Naive thymus-derived CD4-positive, alpha-beta T cell (primary cell): ENCODE data around the gene TSPYL4. TPM values are rescaled to one million over a fixed set of nuclear protein-coding genes. Genes with fewer than 3 reads are reported as not detected.
A peak's percentile ranks its signal among the peaks of the same experiment; 100 is the strongest.

ENCODE experiments used
- ATAC-seq: fragments of 150-1000 bp; cut with Tn5 transposase; 2 replicates; pipeline ENCODE4 v1.10.0; 2021; ENCODE audit warnings: mild to moderate bottlenecking, moderate library complexity
- CTCF ChIA-PET: fragments of 350-600 bp; sonication (Branson Sonifier 250); formaldehyde crosslinking; loops from one replicate; lab custom pipeline; 2021; ENCODE audit warnings: antibody characterized with exemption; lab: Charles Lee
- POLR2A ChIA-PET: fragments of 350-600 bp; sonication (Branson Sonifier 250); formaldehyde crosslinking; loops from one replicate; lab custom pipeline; 2021; ENCODE audit warnings: antibody characterized with exemption, inconsistent platforms; lab: Charles Lee
- DNase-seq, 9 donors: peaks; one replicate each; pipeline versions ENCODE4 v3.0.0 to v3.0.0-alpha.2; 2020 to 2022; ENCODE audit warnings: mixed read lengths in 1 of 9
- H3K27ac ChIP-seq: one replicate; pipeline ENCODE4 v1.7.0; 2013; ENCODE audit warnings: mild to moderate bottlenecking, low read depth, low read length, moderate library complexity
- H3K27me3 ChIP-seq, 2 donors: one replicate each; pipeline ENCODE4 v1.7.0; 2013; ENCODE audit warnings: low read length in 2 of 2, mild to moderate bottlenecking in 2 of 2, moderate library complexity in 2 of 2; ENCODE audit not compliant: control insufficient read depth in 2 of 2, insufficient read depth in 2 of 2
- H3K36me3 ChIP-seq, 3 experiments: 1 replicate in 2 of 3; 2 replicates in 1 of 3; pipeline ENCODE4 v1.7.0; 2013; ENCODE audit warnings: low read length in 3 of 3, mild to moderate bottlenecking in 3 of 3, moderate library complexity in 1 of 3; ENCODE audit not compliant: insufficient read depth in 3 of 3, control insufficient read depth in 2 of 3
- H3K4me1 ChIP-seq, 2 donors: one replicate each; pipeline ENCODE4 v1.7.0; 2013; ENCODE audit warnings: low read length in 2 of 2, mild to moderate bottlenecking in 2 of 2, moderate library complexity in 1 of 2; ENCODE audit not compliant: control insufficient read depth in 2 of 2, insufficient read depth in 2 of 2
- H3K4me3 ChIP-seq: 2 replicates; pipeline ENCODE4 v1.7.0; 2013; ENCODE audit warnings: mild to moderate bottlenecking, low read length
- H3K9me3 ChIP-seq, 3 experiments: 1 replicate in 2 of 3; 2 replicates in 1 of 3; pipeline ENCODE4 v1.7.0; 2013; ENCODE audit warnings: low read length in 3 of 3; ENCODE audit not compliant: control insufficient read depth in 2 of 3
- H3K27ac Mint-ChIP-seq, 9 donors: one replicate each; pipeline ENCODE4 v1.8.0; 2020 to 2022; ENCODE audit warnings: mixed read lengths in 9 of 9, mild to moderate bottlenecking in 8 of 9, moderate library complexity in 5 of 9, inconsistent platforms in 2 of 9
- H3K27me3 Mint-ChIP-seq, 5 donors: one replicate each; pipeline ENCODE4 v1.8.0; 2021 to 2022; ENCODE audit warnings: mixed read lengths in 5 of 5, mild to moderate bottlenecking in 1 of 5
- H3K36me3 Mint-ChIP-seq, 5 donors: one replicate each; pipeline ENCODE4 v1.8.0; 2020 to 2022; ENCODE audit warnings: mixed read lengths in 5 of 5, mild to moderate bottlenecking in 3 of 5, inconsistent platforms in 1 of 5
- H3K4me1 Mint-ChIP-seq, 7 donors: one replicate each; pipeline ENCODE4 v1.8.0; 2020 to 2022; ENCODE audit warnings: mixed read lengths in 7 of 7, mild to moderate bottlenecking in 3 of 7, inconsistent platforms in 1 of 7
- H3K4me3 Mint-ChIP-seq, 10 donors: one replicate each; pipeline ENCODE4 v1.8.0; 2020 to 2022; ENCODE audit warnings: mild to moderate bottlenecking in 10 of 10, mixed read lengths in 10 of 10, moderate library complexity in 6 of 10, inconsistent platforms in 2 of 10
- H3K9me3 Mint-ChIP-seq, 11 donors: one replicate each; pipeline ENCODE4 v1.8.0; 2020 to 2022; ENCODE audit warnings: mixed read lengths in 11 of 11, mild to moderate bottlenecking in 4 of 11, inconsistent platforms in 1 of 11, moderate library complexity in 1 of 11
- intact Hi-C, 2 donors: fragments of 100-400 bp; cut with micrococcal nuclease; formaldehyde crosslinking; loops; one replicate each; pipeline ENCODE4 v1.15.1; 2023
- polyA plus RNA-seq, 2 donors: library from polyadenylated mRNA; unstranded; fragments of 300-500 nt; fragmentation: Illumina TruSeq; gene quantifications; one replicate each; pipeline ENCODE4 v1.2.3, GENCODE V29; 2021
- total RNA-seq, 6 experiments: library from RNA in 5 of 6; stranded (reverse) in 5 of 6; gene quantifications; 1 replicate in 5 of 6; 2 replicates in 1 of 6; pipeline ENCODE4 v1.2.3 and lab custom pipeline; 2021 to 2026

The TSPYL4 gene
- total and polyA plus RNA-seq, 7 experiments from 2014 or later: 9.7 to 58.2 (median 21.5) TPM

DNA sequence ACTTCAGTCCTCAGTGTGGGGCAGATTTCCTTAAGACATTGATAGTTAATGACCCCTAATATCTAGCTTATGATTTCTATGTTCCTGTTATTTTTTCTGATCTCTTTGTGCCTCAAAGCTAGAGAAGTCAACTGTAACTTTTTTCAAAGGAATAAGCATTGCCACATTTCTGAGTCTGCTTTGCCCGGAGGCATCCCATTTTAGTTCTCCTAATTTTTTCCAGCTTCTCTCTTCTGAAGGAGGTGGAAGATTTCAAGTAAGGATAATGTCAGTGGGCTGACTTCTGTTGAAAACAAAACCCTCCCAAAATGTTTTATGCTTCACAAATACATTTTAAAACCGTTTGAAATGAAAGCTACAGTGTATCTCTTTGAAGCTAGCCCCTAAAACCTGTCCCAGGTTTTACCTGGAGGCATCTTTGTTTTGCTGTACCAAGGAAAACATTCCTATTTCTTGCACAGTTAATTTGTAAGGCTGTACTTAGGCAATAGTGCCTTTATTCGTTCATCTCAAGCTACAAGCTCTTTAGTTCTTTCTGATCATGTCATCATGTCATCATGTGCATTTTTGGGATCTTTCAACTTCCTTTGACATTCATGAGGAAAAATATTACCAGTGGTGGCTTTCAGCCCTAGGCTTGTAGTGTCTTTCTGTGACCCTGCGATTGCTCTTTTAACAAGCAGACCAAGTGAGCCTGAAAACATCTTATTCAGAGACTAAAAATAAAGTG is 45.7 kb downstream of the TSPYL4 start:
- no peaks in the 10 kb centered on the region for H3K36me3 ChIP-seq
- H3K27ac ChIP-seq: no peak overlapping the region
- Mint-ChIP-seq H3K27me3 (no peaks in the 10 kb centered on the region), H3K9me3 (no peaks in the 10 kb centered on the region), H3K27ac (peak overlapping the region in 2 of 9 donors; percentile 8 to 41), H3K36me3 (peaks cover 0 to 7% (median 0%) of the 10 kb centered on the region in 5 donors), H3K4me3 (no peak overlapping the region), H3K4me1 (peaks cover 0 to 4% (median 0%) of the 10 kb centered on the region in 7 donors)
- H3K9me3 ChIP-seq: no peaks in the 10 kb centered on the region
- no peaks in the 10 kb centered on the region for H3K4me1 ChIP-seq
- DNase-seq (no peak), ATAC-seq (no peak)
- CTCF ChIA-PET: no interaction called here
- intact Hi-C loops: no loop called here
- no peaks in the 10 kb centered on the region for H3K27me3 ChIP-seq
- POLR2A ChIA-PET: no interaction called here
- H3K4me3 ChIP-seq: no peak overlapping the region

DNA sequence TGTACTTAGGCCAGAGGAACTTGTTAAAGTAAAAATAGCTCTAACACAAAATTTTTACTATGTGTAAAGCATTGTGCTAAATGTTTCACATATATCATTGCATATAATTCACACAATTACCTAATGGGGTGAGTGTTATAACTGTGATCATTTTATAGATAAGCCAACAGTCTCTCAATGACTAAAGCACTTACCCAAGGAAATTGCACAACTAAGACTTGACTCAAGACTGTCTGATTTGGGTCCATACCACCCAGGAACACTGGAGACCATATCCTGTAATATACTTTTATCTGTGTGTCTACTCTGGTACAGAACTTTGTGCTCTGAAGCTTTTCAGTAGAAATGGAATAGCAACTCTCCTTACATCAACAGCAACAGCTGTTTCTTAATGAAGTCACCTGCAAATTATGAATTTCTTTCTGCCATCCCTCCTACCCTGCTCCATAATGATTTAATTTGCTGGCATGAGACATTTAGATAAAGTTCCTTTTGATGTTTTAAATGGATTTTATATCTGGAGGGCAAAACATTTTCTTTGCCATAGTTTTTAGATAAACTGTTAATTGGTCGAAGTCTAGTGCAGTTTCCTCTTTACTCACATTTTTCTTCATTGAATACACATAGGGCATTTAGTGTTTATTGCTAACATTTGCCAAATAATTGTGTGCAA is 47.5 kb downstream of the TSPYL4 start:
- H3K36me3 ChIP-seq: no peaks in the 10 kb centered on the region
- no peak for DNase-seq
- CTCF ChIA-PET: interaction anchor here (0.9 to 1.0 kb wide), 2 partner anchors 12 to 52 kb away, joined by 3 read pairs; no protein-coding TSS in a partner anchor
- peaks cover 0 to 4% (median 0%) of the 10 kb centered on the region in 5 donors for H3K36me3 Mint-ChIP-seq
- peaks cover 0 to 4% (median 0%) of the 10 kb centered on the region in 7 donors for H3K4me1 Mint-ChIP-seq
- H3K27ac Mint-ChIP-seq: no peak overlapping the region
- no peak overlapping the region for H3K4me3 ChIP-seq
- POLR2A ChIA-PET: no interaction called here
- peak; percentile 22 for ATAC-seq
- intact Hi-C loops: no loop called here
- H3K9me3 Mint-ChIP-seq: no peaks in the 10 kb centered on the region
- H3K27me3 Mint-ChIP-seq: no peaks in the 10 kb centered on the region
- H3K27me3 ChIP-seq: no peaks in the 10 kb centered on the region
- H3K4me1 ChIP-seq: no peaks in the 10 kb centered on the region
- H3K4me3 Mint-ChIP-seq: no peak overlapping the region
- no peaks in the 10 kb centered on the region for H3K9me3 ChIP-seq
- H3K27ac ChIP-seq: no peak overlapping the region

DNA sequence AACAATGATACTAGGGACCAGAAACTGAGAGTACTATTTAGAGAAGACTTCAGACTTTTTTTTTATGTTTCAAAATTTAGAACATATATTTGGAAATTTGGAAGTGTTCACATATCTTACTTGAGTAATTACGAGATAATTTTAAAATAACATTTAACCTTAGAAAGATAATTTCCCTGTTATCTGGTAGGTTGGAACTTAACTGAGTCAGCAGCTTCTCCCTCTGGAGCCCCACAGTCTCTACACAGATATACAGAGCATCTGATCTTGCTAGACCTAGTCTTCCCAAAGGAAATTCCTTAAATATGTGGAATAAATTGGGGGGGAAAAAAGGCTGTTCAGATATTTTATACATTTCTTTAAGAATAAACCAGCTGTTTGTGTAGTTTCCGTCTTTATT is 48.6 kb downstream of the TSPYL4 start:
- Mint-ChIP-seq H3K9me3 (no peaks in the 10 kb centered on the region), H3K4me3 (no peak overlapping the region), H3K27me3 (no peaks in the 10 kb centered on the region), H3K4me1 (peaks cover 0 to 5% (median 0%) of the 10 kb centered on the region in 7 donors), H3K27ac (peak overlapping the region in 1 of 9 donors; percentile 71), H3K36me3 (peaks cover 0 to 9% (median 0%) of the 10 kb centered on the region in 5 donors)
- no peak for ATAC-seq
- no peaks in the 10 kb centered on the region for H3K4me1 ChIP-seq
- no peak overlapping the region for H3K27ac ChIP-seq
- H3K36me3 ChIP-seq: no peaks in the 10 kb centered on the region
- H3K9me3 ChIP-seq: no peaks in the 10 kb centered on the region
- no peak overlapping the region for H3K4me3 ChIP-seq
- ChIA-PET POLR2A (no interaction called here), CTCF (interaction anchor here (0.6 kb wide), 1 partner anchor 63 kb away, joined by 3 read pairs; no protein-coding TSS in a partner anchor)
- DNase-seq: no peak
- no peaks in the 10 kb centered on the region for H3K27me3 ChIP-seq
- intact Hi-C loops: no loop called here

DNA sequence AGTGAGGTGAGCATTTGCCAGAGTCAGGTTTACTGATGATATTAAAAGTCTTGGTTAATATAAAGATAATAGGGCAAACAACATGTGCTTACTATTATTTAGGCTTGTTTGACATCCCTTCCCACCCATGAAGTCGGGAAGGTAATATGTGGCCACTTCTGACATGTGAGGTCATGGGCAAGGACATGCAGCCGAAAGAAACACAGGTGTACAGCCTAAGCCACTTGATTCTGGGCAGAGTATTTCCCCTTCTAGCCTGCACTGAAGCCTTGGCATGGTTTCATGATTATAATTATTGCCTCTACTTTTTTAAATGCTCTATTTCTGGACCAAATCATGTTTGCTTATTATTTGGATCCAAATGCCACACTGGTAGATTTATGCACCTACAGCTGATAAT is 52.3 kb downstream of the TSPYL4 start:
- H3K27ac ChIP-seq: no peak overlapping the region
- H3K4me3 Mint-ChIP-seq: no peak overlapping the region
- H3K4me3 ChIP-seq: no peak overlapping the region
- no peaks in the 10 kb centered on the region for H3K9me3 Mint-ChIP-seq
- intact Hi-C loops: no loop called here
- ChIA-PET POLR2A (no interaction called here), CTCF (no interaction called here)
- H3K27me3 ChIP-seq: no peaks in the 10 kb centered on the region
- H3K36me3 ChIP-seq: no peaks in the 10 kb centered on the region
- no peak for ATAC-seq
- peaks cover 0 to 23% (median 7%) of the 10 kb centered on the region in 5 donors for H3K36me3 Mint-ChIP-seq
- H3K27ac Mint-ChIP-seq: no peak overlapping the region
- H3K27me3 Mint-ChIP-seq: no peaks in the 10 kb centered on the region
- no peak for DNase-seq
- H3K9me3 ChIP-seq: no peaks in the 10 kb centered on the region
- H3K4me1 Mint-ChIP-seq: peaks cover 0 to 5% (median 2%) of the 10 kb centered on the region in 7 donors
- H3K4me1 ChIP-seq: no peaks in the 10 kb centered on the region

DNA sequence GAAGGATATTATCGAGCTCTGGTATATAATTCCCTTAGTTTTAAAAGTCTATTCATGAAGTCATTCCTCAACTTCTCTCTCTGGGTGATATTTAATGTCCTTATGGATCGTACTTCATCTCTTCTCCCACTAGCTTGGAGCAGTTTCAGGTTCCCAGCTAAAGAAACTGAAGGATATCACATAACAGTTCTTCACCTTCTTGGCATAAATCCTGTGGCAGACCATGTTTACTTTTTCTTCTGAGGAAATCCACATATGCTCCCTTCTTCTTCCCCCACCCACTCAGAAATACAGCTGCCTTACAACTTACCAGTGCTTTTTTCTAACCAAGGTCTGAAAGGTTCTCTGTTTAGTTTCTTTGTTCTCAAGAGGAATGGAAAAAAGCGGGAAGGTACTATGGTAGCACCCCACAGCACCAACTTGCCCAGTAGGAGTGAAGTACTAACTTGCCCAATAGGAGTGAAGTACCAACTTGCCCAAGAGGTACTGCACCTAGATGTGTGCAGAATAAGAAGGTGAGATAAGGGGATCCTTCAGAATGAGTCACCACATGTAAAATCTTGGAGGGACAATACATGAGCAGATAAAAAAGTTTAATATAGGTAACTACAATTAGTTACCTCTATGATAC is 53.1 kb downstream of the TSPYL4 start:
- H3K27ac Mint-ChIP-seq: no peak overlapping the region
- Histone ChIP-seq H3K27ac (no peak overlapping the region), H3K4me1 (no peaks in the 10 kb centered on the region), H3K27me3 (no peaks in the 10 kb centered on the region), H3K4me3 (no peak overlapping the region), H3K36me3 (no peaks in the 10 kb centered on the region), H3K9me3 (no peaks in the 10 kb centered on the region)
- CTCF ChIA-PET: no interaction called here
- intact Hi-C loops: no loop called here
- POLR2A ChIA-PET: no interaction called here
- peaks cover 0 to 25% (median 8%) of the 10 kb centered on the region in 5 donors for H3K36me3 Mint-ChIP-seq
- no peaks in the 10 kb centered on the region for H3K27me3 Mint-ChIP-seq
- ATAC-seq: no peak
- H3K4me3 Mint-ChIP-seq: no peak overlapping the region
- no peak for DNase-seq
- peaks cover 0 to 8% (median 2%) of the 10 kb centered on the region in 7 donors for H3K4me1 Mint-ChIP-seq
- H3K9me3 Mint-ChIP-seq: no peaks in the 10 kb centered on the region
